GM18498 (cell line): ENCODE data around the gene C2orf76.

ENCODE experiments used
- ATAC-seq: cut with Tn5 transposase; IDR thresholded peaks from one replicate; pipeline ENCODE4 v1.9.1; 2021; ENCODE audit warnings: mild to moderate bottlenecking, moderate library complexity; ENCODE audit not compliant: unreplicated experiment

The C2orf76 gene

GRCh38 chr2:119266091-119266589, 100.5 kb downstream of the C2orf76 start:
- ATAC-seq: no peak

- no peak for ATAC-seq
Measured at GRCh38 chr2:119265693-119266066, 101.0 kb downstream of the C2orf76 start.

GRCh38 chr2:119264781-119265692, 101.6 kb downstream of the C2orf76 start:
- peak; percentile 95 for ATAC-seq

GRCh38 chr2:119263656-119264055, 103.0 kb downstream of the C2orf76 start:
- no peak for ATAC-seq

- no peak for ATAC-seq
Measured at GRCh38 chr2:119263025-119263424, 103.6 kb downstream of the C2orf76 start.

GRCh38 chr2:119261493-119262225, 105.0 kb downstream of the C2orf76 start:
- ATAC-seq: no peak

- no peak for ATAC-seq
Measured at GRCh38 chr2:119260646-119261492, 105.8 kb downstream of the C2orf76 start.

GRCh38 chr2:119259296-119259860, 107.3 kb downstream of the C2orf76 start:
- ATAC-seq: no peak

- no peak for ATAC-seq
Measured at GRCh38 chr2:119257198-119257597, 109.4 kb downstream of the C2orf76 start.

GRCh38 chr2:119256582-119256921, 110.1 kb downstream of the C2orf76 start:
- no peak for ATAC-seq

GRCh38 chr2:119255760-119256581, 110.7 kb downstream of the C2orf76 start:
- no peak for ATAC-seq

GRCh38 chr2:119254601-119255080, 112.0 kb downstream of the C2orf76 start:
- no peak for ATAC-seq

GRCh38 chr2:119253760-119254600, 112.7 kb downstream of the C2orf76 start:
- ATAC-seq: no peak

GRCh38 chr2:119253114-119253702, 113.4 kb downstream of the C2orf76 start:
- ATAC-seq: no peak
